PC-9 (cell line): ENCODE data around the gene ITPKB. TPM values are rescaled to one million over a fixed set of nuclear protein-coding genes. Genes with fewer than 3 reads are reported as not detected.

Source experiments
- BruUV-seq: library from RNA; stranded (reverse); fragments of 400-500 nt; replicated peaks from 2 replicates; lab custom pipeline; 2021; lab: Mats Ljungman, UMichigan
- CTCF ChIA-PET: fragments of 300-600 bp; sonication (Branson Sonifier 250); formaldehyde crosslinking; loops from one replicate; lab custom pipeline; 2022; ENCODE audit warnings: antibody characterized with exemption; lab: Charles Lee
- POLR2A ChIA-PET: fragments of 300-600 bp; sonication (Branson Sonifier 250); formaldehyde crosslinking; loops from one replicate; lab custom pipeline; 2022; ENCODE audit warnings: antibody characterized with exemption; ENCODE audit not compliant: unreplicated experiment; lab: Charles Lee
- DNase-seq, 2 experiments: peaks; one replicate each; pipeline versions ENCODE4 v3.0.0 to v3.0.0-alpha.2; 2015 to 2022; ENCODE audit warnings: mixed read lengths in 1 of 2
- H2AFZ ChIP-seq: fragments of 200-600 bp; sonication (generic); 2 replicates; pipeline ENCODE4 v1.8.1; 2017; ENCODE audit warnings: antibody characterized with exemption
- H3F3A ChIP-seq: fragments of 200-600 bp; sonication (generic); 2 replicates; pipeline ENCODE4 v1.8.1; 2017; ENCODE audit warnings: antibody characterized with exemption, mild to moderate bottlenecking, low read depth; ENCODE audit not compliant: insufficient read depth
- H3K27ac ChIP-seq: fragments of 200-600 bp; sonication (generic); 2 replicates; pipeline ENCODE4 v1.6.1; 2016; ENCODE audit warnings: mixed run types
- H3K27me3 ChIP-seq: fragments of 200-600 bp; sonication (generic); 2 replicates; pipeline ENCODE4 v1.6.1; 2016; ENCODE audit warnings: low read depth, mixed run types; ENCODE audit not compliant: insufficient read depth
- H3K36me3 ChIP-seq: fragments of 200-600 bp; sonication (generic); 2 replicates; pipeline ENCODE4 v1.6.1; 2016; ENCODE audit warnings: low read depth, mixed run types
- H3K4me1 ChIP-seq: fragments of 200-600 bp; sonication (generic); replicated peaks from 2 replicates; pipeline ENCODE4 v1.6.1; 2016; ENCODE audit warnings: mixed run types; ENCODE audit not compliant: insufficient read depth
- H3K4me2 ChIP-seq: fragments of 200-600 bp; sonication (generic); 2 replicates; pipeline ENCODE4 v1.6.1; 2017; ENCODE audit warnings: mixed run types
- H3K4me3 ChIP-seq: fragments of 200-600 bp; sonication (generic); 2 replicates; pipeline ENCODE4 v1.6.1; 2016; ENCODE audit warnings: mixed run types
- H3K79me2 ChIP-seq: fragments of 200-600 bp; sonication (generic); 2 replicates; pipeline ENCODE4 v1.6.1; 2017; ENCODE audit warnings: low read depth, mixed run types
- H3K9me2 ChIP-seq: fragments of 200-600 bp; sonication (generic); 2 replicates; pipeline ENCODE4 v1.8.1; 2017; ENCODE audit warnings: mild to moderate bottlenecking; ENCODE audit not compliant: insufficient read depth
- H3K9me3 ChIP-seq: fragments of 200-600 bp; sonication (generic); 2 replicates; pipeline ENCODE4 v1.8.1; 2016; ENCODE audit warnings: low read depth; ENCODE audit not compliant: insufficient read depth
- H4K20me1 ChIP-seq: fragments of 200-600 bp; sonication (generic); 2 replicates; pipeline ENCODE4 v1.8.1; 2017; ENCODE audit not compliant: insufficient read depth
- EZH2 ChIP-seq: fragments of 200-600 bp; sonication (generic); IDR thresholded peaks from 2 replicates; pipeline ENCODE4 v1.8.0; 2017; ENCODE audit warnings: antibody characterized with exemption, low read depth
- intact Hi-C: fragments of 100-400 bp; cut with micrococcal nuclease; formaldehyde crosslinking; loops from one replicate; pipeline ENCODE4 v1.10.0; 2022; ENCODE audit not compliant: unreplicated experiment
- total RNA-seq: library from RNA; stranded (reverse); gene quantifications from 2 replicates; pipeline ENCODE4 v1.2.3, GENCODE V29; 2021
- TF ChIP-seq, protein P1 (sequence below): fragments of 200-600 bp; sonication (generic); conservative IDR thresholded peaks from 2 replicates; pipeline ENCODE4 v1.6.1; 2017; ENCODE audit warnings: mixed run types, antibody characterized with exemption, mild to moderate bottlenecking, moderate library complexity

ITPKB gene
- total RNA-seq, 1 experiment from 2014 or later, result 13.4 TPM

DNA sequence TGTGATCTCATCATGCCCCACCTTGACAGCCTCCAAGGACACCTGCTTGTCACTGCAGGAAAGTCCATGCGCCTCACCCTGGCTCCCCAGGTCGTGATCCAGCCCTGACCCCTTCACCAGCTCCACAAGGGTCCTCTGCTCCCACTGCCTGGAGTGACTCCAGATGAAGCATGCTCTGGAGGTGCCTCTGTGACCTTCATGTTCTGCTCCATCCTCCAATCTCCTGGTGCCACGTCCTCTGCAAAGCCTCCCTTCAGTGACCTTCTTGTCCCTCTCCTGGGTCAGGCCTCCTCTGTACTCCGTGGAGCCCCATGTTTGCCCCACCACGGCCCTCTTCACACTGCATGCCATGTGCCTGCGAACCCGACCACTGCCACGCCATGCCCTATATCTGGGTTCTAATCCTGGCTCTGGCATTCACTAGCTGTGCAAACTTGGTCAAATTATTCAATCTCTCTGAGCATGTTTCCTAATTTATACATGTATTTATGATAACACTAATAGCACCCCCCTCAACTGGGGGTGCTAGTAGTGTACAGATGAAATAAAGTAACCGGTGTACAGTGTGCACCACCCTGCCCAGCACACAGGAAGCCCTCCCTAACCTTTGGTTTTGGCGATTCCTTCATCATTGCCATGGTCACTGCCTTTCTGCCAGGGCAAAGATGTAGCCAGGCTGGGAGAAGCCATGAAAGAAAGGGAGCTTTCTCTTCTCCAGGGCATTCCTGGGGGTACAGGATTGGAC, 113.1 kb downstream of the ITPKB start:
- H3K4me3 ChIP-seq, result no peak overlapping the region
- no peaks in the 10 kb centered on the region for H3K27me3 ChIP-seq
- H3K79me2 ChIP-seq, result no peaks in the 10 kb centered on the region
- no peak for DNase-seq
- peaks cover 10% of the 10 kb centered on the region; the same call in 1 of the 2 replicates for H3K4me1 ChIP-seq
- H3K4me2 ChIP-seq, result peak overlapping the region; percentile 24; the same call in 1 of the 2 replicates
- H3F3A ChIP-seq, result peaks cover 15% of the 10 kb centered on the region; the same call in 1 of the 2 replicates
- intact Hi-C loops, result loop anchor here (2.0 to 10.0 kb wide), 5 partner anchors 79 to 811 kb away; partner anchors contain the start of gene STUM
- POLR2A ChIA-PET, result interaction anchor here (0.6 kb wide), 1 partner anchor 37 kb away, joined by 3 read pairs; no protein-coding TSS in a partner anchor
- H3K36me3 ChIP-seq, result no peaks in the 10 kb centered on the region
- H3K27ac ChIP-seq, result no peak overlapping the region
- no peak overlapping the region for H2AFZ ChIP-seq
- no peak for TF ChIP-seq EZH2
- TF ChIP-seq, protein P1, sequence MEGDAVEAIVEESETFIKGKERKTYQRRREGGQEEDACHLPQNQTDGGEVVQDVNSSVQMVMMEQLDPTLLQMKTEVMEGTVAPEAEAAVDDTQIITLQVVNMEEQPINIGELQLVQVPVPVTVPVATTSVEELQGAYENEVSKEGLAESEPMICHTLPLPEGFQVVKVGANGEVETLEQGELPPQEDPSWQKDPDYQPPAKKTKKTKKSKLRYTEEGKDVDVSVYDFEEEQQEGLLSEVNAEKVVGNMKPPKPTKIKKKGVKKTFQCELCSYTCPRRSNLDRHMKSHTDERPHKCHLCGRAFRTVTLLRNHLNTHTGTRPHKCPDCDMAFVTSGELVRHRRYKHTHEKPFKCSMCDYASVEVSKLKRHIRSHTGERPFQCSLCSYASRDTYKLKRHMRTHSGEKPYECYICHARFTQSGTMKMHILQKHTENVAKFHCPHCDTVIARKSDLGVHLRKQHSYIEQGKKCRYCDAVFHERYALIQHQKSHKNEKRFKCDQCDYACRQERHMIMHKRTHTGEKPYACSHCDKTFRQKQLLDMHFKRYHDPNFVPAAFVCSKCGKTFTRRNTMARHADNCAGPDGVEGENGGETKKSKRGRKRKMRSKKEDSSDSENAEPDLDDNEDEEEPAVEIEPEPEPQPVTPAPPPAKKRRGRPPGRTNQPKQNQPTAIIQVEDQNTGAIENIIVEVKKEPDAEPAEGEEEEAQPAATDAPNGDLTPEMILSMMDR, result no peak
- no peaks in the 10 kb centered on the region for H4K20me1 ChIP-seq
- CTCF ChIA-PET, result interaction anchor here (0.6 to 1.1 kb wide), 7 partner anchors 12 to 1118 kb away, joined by 3 to 8 read pairs (median 4); no protein-coding TSS in a partner anchor
- H3K9me2 ChIP-seq, result no peaks in the 10 kb centered on the region
- BruUV-seq, result no TSS peak
- H3K9me3 ChIP-seq, result no peaks in the 10 kb centered on the region

DNA sequence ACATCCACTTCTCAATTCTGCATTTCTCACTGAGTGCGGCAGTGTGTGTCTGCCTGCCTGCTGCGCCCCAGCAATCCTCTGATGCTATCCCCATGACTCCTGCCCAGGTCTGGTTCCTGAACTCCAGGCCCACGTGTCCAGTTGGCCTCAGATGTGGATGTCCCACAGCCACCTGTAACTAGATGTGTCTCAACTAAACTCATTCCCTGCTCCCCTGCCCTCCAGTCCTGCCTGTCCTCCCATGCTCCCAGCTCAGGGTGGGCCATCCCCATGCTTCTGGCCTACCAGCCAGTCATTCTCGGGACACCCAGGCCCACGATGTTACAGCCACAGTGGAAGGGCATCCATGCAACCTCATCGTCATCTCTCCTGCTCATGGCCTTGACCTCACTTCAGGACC, 113.8 kb downstream of the ITPKB start:
- Histone ChIP-seq H3K4me3 (no peak overlapping the region), H3F3A (peaks cover 15% of the 10 kb centered on the region; the same call in 1 of the 2 replicates), H3K27me3 (no peaks in the 10 kb centered on the region), H3K4me2 (no peak overlapping the region), H2AFZ (no peak overlapping the region), H3K36me3 (no peaks in the 10 kb centered on the region), H3K9me2 (no peaks in the 10 kb centered on the region), H3K79me2 (no peaks in the 10 kb centered on the region), H4K20me1 (no peaks in the 10 kb centered on the region), H3K4me1 (peaks cover 10% of the 10 kb centered on the region; the same call in 1 of the 2 replicates), H3K27ac (peak overlapping the region; percentile 56), H3K9me3 (no peaks in the 10 kb centered on the region)
- BruUV-seq, result no TSS peak
- CTCF ChIA-PET, result no interaction called here
- DNase-seq, result no peak
- intact Hi-C loops, result loop anchor here (5.0 to 10.0 kb wide), 3 partner anchors 78 to 359 kb away; partner anchors contain the start of gene STUM
- TF ChIP-seq, protein P1, result no peak
- TF ChIP-seq EZH2, result no peak
- POLR2A ChIA-PET, result no interaction called here

DNA sequence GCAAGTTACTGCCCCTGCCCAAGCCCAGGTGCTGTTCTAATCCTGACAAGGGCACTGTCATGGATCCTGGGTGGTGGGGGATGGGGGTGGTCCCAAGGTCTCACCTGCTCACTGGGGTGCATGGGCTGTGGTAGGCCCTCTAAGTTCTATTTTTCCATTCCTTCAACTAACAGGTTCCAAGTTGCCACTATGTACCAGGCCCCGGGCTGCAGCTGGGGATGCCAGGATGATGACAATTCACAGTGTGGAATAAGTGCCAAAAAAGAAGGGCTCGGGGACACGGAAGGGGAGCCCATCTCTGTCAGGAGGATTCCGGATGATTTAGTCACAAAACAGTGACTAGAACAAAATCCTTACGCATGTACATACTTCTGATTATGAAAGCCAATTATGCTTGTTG, 114.6 kb downstream of the ITPKB start:
- BruUV-seq, result no TSS peak
- peak overlapping the region; percentile 37; the same call in 1 of the 2 replicates for H3K27ac ChIP-seq
- H3K4me1 ChIP-seq, result peaks cover 10% of the 10 kb centered on the region; the same call in 1 of the 2 replicates
- H4K20me1 ChIP-seq, result no peaks in the 10 kb centered on the region
- ChIA-PET CTCF (interaction anchor here (0.6 to 0.7 kb wide), 3 partner anchors 9 to 768 kb away, joined by 5 to 12 read pairs (median 11); no protein-coding TSS in a partner anchor), POLR2A (interaction anchor here (0.6 kb wide), 1 partner anchor 115 kb away, joined by 12 read pairs; the partner anchor contains the start of gene ITPKB)
- H3K9me2 ChIP-seq, result no peaks in the 10 kb centered on the region
- intact Hi-C loops, result loop anchor here (10.0 kb wide), 2 partner anchors 200 to 360 kb away; no protein-coding TSS in a partner anchor
- 0 out of 2 replicates have a peak overlapping the region, but pooled peaks have one; percentile 27 for H3K4me2 ChIP-seq
- no peaks in the 10 kb centered on the region for H3K27me3 ChIP-seq
- no peak overlapping the region for H3K4me3 ChIP-seq
- H3K9me3 ChIP-seq, result no peaks in the 10 kb centered on the region
- no peaks in the 10 kb centered on the region for H3K36me3 ChIP-seq
- DNase-seq, result peak; percentile 46 to 93
- TF ChIP-seq EZH2, result no peak
- TF ChIP-seq, protein P1, result no peak
- no peak overlapping the region for H2AFZ ChIP-seq
- H3F3A ChIP-seq, result peaks cover 15% of the 10 kb centered on the region; the same call in 1 of the 2 replicates
- no peaks in the 10 kb centered on the region for H3K79me2 ChIP-seq
